Upper lobe of left lung (tissue), 6 donors: ENCODE measurements around the gene TENM3. TPM values are rescaled to one million over a fixed set of nuclear protein-coding genes. Genes with fewer than 3 reads are reported as not detected.

Experiments
- ATAC-seq, 2 donors: fragments of 200-7000 bp; cut with Tn5 transposase; one replicate each; pipeline ENCODE4 v1.9.1; 2022; ENCODE audit warnings: mild to moderate bottlenecking in 2 of 2, moderate library complexity in 2 of 2; ENCODE audit not compliant: low FRiP score in 2 of 2
- DNase-seq, 2 donors: peaks; one replicate each; pipeline ENCODE4 v3.0.0-alpha.2; 2019 to 2020
- H3K27ac ChIP-seq, 4 donors: fragments of 200-600 bp; sonication (generic); one replicate each; pipeline ENCODE4 v1.5.1; 2016 to 2019
- H3K27me3 ChIP-seq, 4 donors: fragments of 200-600 bp; sonication (generic); one replicate each; pipeline ENCODE4 v1.5.1; 2017 to 2019
- H3K36me3 ChIP-seq, 4 donors: fragments of 200-600 bp; sonication (generic); one replicate each; pipeline ENCODE4 v1.5.1; 2016 to 2019
- H3K4me1 ChIP-seq, 4 donors: fragments of 200-600 bp; sonication (generic); one replicate each; pipeline ENCODE4 v1.5.1; 2018 to 2019
- H3K4me3 ChIP-seq, 4 donors: fragments of 200-600 bp; sonication (generic); one replicate each; pipeline ENCODE4 v1.5.1; 2017 to 2019; ENCODE audit warnings: mild to moderate bottlenecking in 2 of 4, moderate library complexity in 1 of 4
- H3K9me3 ChIP-seq, 4 donors: fragments of 200-600 bp; sonication (generic); one replicate each; pipeline ENCODE4 v1.5.1; 2018 to 2019
- CTCF ChIP-seq, 6 experiments: fragments of 450-650 bp in 4 of 6; fragments of 200-600 bp in 2 of 6; sonication (generic) in 2 of 6; IDR thresholded peaks; one replicate each; pipeline ENCODE4 v1.5.1; 2016 to 2019; ENCODE audit warnings: antibody characterized with exemption in 6 of 6
- EP300 ChIP-seq, 4 donors: sonication (generic); formaldehyde crosslinking; IDR thresholded peaks; one replicate each; pipeline ENCODE4 v1.5.1; 2017; ENCODE audit warnings: antibody characterized with exemption in 4 of 4, control low read depth in 2 of 4
- POLR2A ChIP-seq, 4 donors: fragments of 450-650 bp; IDR thresholded peaks; one replicate each; pipeline ENCODE4 v1.5.1; 2016 to 2017; ENCODE audit warnings: antibody characterized with exemption in 4 of 4, mild to moderate bottlenecking in 2 of 4
- POLR2AphosphoS5 ChIP-seq, 2 donors: sonication (generic); formaldehyde crosslinking; IDR thresholded peaks; one replicate each; pipeline ENCODE4 v1.5.1; 2017; ENCODE audit warnings: antibody characterized with exemption in 2 of 2
- WGBS, 2 donors: methylation state at CpG; one replicate each; pipeline ENCODE4 v1.1.5; 2017 to 2018; 5-methylcytosine and 5-hydroxymethylcytosine counted together
- total RNA-seq, 6 donors: library from RNA; depleted of rRNA in 4 of 6; stranded (reverse); fragments of >200 nt in 4 of 6; gene quantifications; one replicate each; pipeline versions ENCODE4 v1.1.0 to v1.2.1, GENCODE V29; 2016 to 2021
- donor health status: DM: no; HTN: no; CAD: no; lungs with moderate emphysema.
- donor health status: DM: no; HTN: yes; CAD: no; lungs with severe emphysema.

Gene TENM3
- total RNA-seq, 6 donors from 2014 or later = 0.33 to 7.1 (median 1.1) TPM

GRCh38 chr4:182310962-182311361, 67.8 kb downstream of the TENM3 start:
- peaks cover 0 to 19% (median 8%) of the 10 kb centered on the region in 4 donors for H3K9me3 ChIP-seq
- H3K4me1 ChIP-seq = no peaks in the 10 kb centered on the region
- DNase-seq (no peak), ATAC-seq (no peak)
- no peak overlapping the region for H3K27ac ChIP-seq
- no peaks in the 10 kb centered on the region for H3K36me3 ChIP-seq
- 80 to 82% methylated on average over 3 of the region's 3 CpGs for WGBS, 2 donors
- no peaks in the 10 kb centered on the region for H3K27me3 ChIP-seq
- TF ChIP-seq POLR2AphosphoS5 (IDR thresholded peaks at IDR 0.05) (no peak), CTCF (IDR thresholded peaks at IDR 0.05) (no peak), EP300 (IDR thresholded peaks at IDR 0.05) (no peak), POLR2A (IDR thresholded peaks at IDR 0.05) (no peak)
- no peak overlapping the region for H3K4me3 ChIP-seq

- DNase-seq = no peak
- Histone ChIP-seq H3K4me3 (no peak overlapping the region), H3K27ac (no peak overlapping the region), H3K9me3 (peaks cover 0 to 19% (median 8%) of the 10 kb centered on the region in 4 donors), H3K4me1 (no peaks in the 10 kb centered on the region), H3K36me3 (no peaks in the 10 kb centered on the region), H3K27me3 (no peaks in the 10 kb centered on the region)
- ATAC-seq = no peak
- WGBS, 2 donors = 80 to 88% methylated on average over 2 of the region's 2 CpGs
- TF ChIP-seq EP300 (IDR thresholded peaks at IDR 0.05) (no peak), POLR2A (IDR thresholded peaks at IDR 0.05) (no peak), CTCF (IDR thresholded peaks at IDR 0.05) (no peak), POLR2AphosphoS5 (IDR thresholded peaks at IDR 0.05) (no peak)
Measured at GRCh38 chr4:182314537-182314936, 71.3 kb downstream of the TENM3 start.

- H3K36me3 ChIP-seq = no peaks in the 10 kb centered on the region
- H3K27me3 ChIP-seq = no peaks in the 10 kb centered on the region
- no peak for TF ChIP-seq POLR2A (IDR thresholded peaks at IDR 0.05)
- no peak for TF ChIP-seq POLR2AphosphoS5 (IDR thresholded peaks at IDR 0.05)
- TF ChIP-seq EP300 (IDR thresholded peaks at IDR 0.05) = no peak
- TF ChIP-seq CTCF (IDR thresholded peaks at IDR 0.05) = no peak
- ATAC-seq (no peak), DNase-seq (no peak)
- no peak overlapping the region for H3K4me3 ChIP-seq
- no peak overlapping the region for H3K27ac ChIP-seq
- no peaks in the 10 kb centered on the region for H3K4me1 ChIP-seq
- peaks cover 0 to 19% (median 8%) of the 10 kb centered on the region in 4 donors for H3K9me3 ChIP-seq
- WGBS, 2 donors = 61 to 76% methylated on average over 1 of the region's 1 CpG
Measured at GRCh38 chr4:182318256-182318655, 75.1 kb downstream of the TENM3 start.

GRCh38 chr4:182320092-182320491, 76.9 kb downstream of the TENM3 start:
- Histone ChIP-seq H3K27ac (no peak overlapping the region), H3K36me3 (no peaks in the 10 kb centered on the region), H3K27me3 (no peaks in the 10 kb centered on the region), H3K9me3 (peaks cover 0 to 3% (median under 1%) of the 10 kb centered on the region in 4 donors), H3K4me1 (no peaks in the 10 kb centered on the region), H3K4me3 (no peak overlapping the region)
- DNase-seq = no peak
- 66 to 75% methylated on average over 6 of the region's 6 CpGs for WGBS, 2 donors
- no peak for ATAC-seq
- TF ChIP-seq EP300 (IDR thresholded peaks at IDR 0.05) = no peak
- TF ChIP-seq POLR2A (IDR thresholded peaks at IDR 0.05) = no peak
- TF ChIP-seq CTCF (IDR thresholded peaks at IDR 0.05) = no peak
- no peak for TF ChIP-seq POLR2AphosphoS5 (IDR thresholded peaks at IDR 0.05)

- no peaks in the 10 kb centered on the region for H3K9me3 ChIP-seq
- no peak for TF ChIP-seq EP300 (IDR thresholded peaks at IDR 0.05)
- TF ChIP-seq POLR2AphosphoS5 (IDR thresholded peaks at IDR 0.05) = no peak
- TF ChIP-seq CTCF (IDR thresholded peaks at IDR 0.05) = no peak
- TF ChIP-seq POLR2A (IDR thresholded peaks at IDR 0.05) = no peak
- ATAC-seq = no peak
Measured at GRCh38 chr4:182320580-182320979, 77.4 kb downstream of the TENM3 start.

More at GRCh38 chr4:182320580-182320979, 77.4 kb downstream of the TENM3 start:
- Histone ChIP-seq H3K27ac (no peak overlapping the region), H3K36me3 (no peaks in the 10 kb centered on the region), H3K4me1 (no peaks in the 10 kb centered on the region), H3K4me3 (no peak overlapping the region), H3K27me3 (no peaks in the 10 kb centered on the region)
- DNase-seq = no peak
- 87 to 88% methylated on average over 3 of the region's 3 CpGs for WGBS, 2 donors
